NCI-H2227 treated with DMSO at 0.1 percent for 48 hours (cell line): ENCODE data around the gene DLGAP1.

ENCODE experiments used
- DNase-seq: peaks from one replicate; lab custom pipeline; 2025; lab: John Stamatoyannopoulos, UW

Gene DLGAP1

GRCh38 chr18:3466872-3467271 lies 988.2 kb downstream of the DLGAP1 start:
- DNase-seq, result no peak

- no peak for DNase-seq
These were observed 989.1 kb downstream of the DLGAP1 start for GRCh38 chr18:3466045-3466444.

GRCh38 chr18:3463051-3463450 lies 992.1 kb downstream of the DLGAP1 start:
- DNase-seq, result no peak

- DNase-seq, result no peak
These were observed 993.4 kb downstream of the DLGAP1 start for GRCh38 chr18:3461704-3462103.

GRCh38 chr18:3460823-3461398 lies 994.2 kb downstream of the DLGAP1 start:
- no peak for DNase-seq

- no peak for DNase-seq
These were observed 995.9 kb downstream of the DLGAP1 start for GRCh38 chr18:3458952-3459853.

GRCh38 chr18:3458378-3458777 lies 996.7 kb downstream of the DLGAP1 start:
- no peak for DNase-seq

- no peak for DNase-seq
These were observed 997.8 kb downstream of the DLGAP1 start for GRCh38 chr18:3457261-3457724.

GRCh38 chr18:3456686-3457069 lies 998.4 kb downstream of the DLGAP1 start:
- DNase-seq, result no peak

- DNase-seq, result no peak
These were observed 999.0 kb downstream of the DLGAP1 start for GRCh38 chr18:3455907-3456685.

- no peak for DNase-seq
These were observed 999.9 kb downstream of the DLGAP1 start for GRCh38 chr18:3455090-3455635.

GRCh38 chr18:3454365-3455089 lies 1000.6 kb downstream of the DLGAP1 start:
- no peak for DNase-seq

- no peak for DNase-seq
These were observed 1001.4 kb downstream of the DLGAP1 start for GRCh38 chr18:3453540-3454364.

- DNase-seq, result no peak
These were observed 1002.2 kb downstream of the DLGAP1 start for GRCh38 chr18:3452750-3453539.

GRCh38 chr18:3451989-3452749 lies 1002.9 kb downstream of the DLGAP1 start:
- no peak for DNase-seq

- no peak for DNase-seq
These were observed 1003.7 kb downstream of the DLGAP1 start for GRCh38 chr18:3451183-3451988.

GRCh38 chr18:3450799-3451182 lies 1004.3 kb downstream of the DLGAP1 start:
- no peak for DNase-seq
